IPS-NIHi11 (cell line): Measurements from ENCODE around the gene PABPC1L2A.
"Not testable (repeated sequence)": the region's sequence is repeated elsewhere in the genome, so short reads cannot be mapped to it uniquely, and the experiment has no call there.

Experiments
- DNase-seq: peaks from one replicate; pipeline ENCODE4 v3.0.0; 2012; ENCODE audit warnings: mixed read lengths, low spot score

The PABPC1L2A gene

DNA sequence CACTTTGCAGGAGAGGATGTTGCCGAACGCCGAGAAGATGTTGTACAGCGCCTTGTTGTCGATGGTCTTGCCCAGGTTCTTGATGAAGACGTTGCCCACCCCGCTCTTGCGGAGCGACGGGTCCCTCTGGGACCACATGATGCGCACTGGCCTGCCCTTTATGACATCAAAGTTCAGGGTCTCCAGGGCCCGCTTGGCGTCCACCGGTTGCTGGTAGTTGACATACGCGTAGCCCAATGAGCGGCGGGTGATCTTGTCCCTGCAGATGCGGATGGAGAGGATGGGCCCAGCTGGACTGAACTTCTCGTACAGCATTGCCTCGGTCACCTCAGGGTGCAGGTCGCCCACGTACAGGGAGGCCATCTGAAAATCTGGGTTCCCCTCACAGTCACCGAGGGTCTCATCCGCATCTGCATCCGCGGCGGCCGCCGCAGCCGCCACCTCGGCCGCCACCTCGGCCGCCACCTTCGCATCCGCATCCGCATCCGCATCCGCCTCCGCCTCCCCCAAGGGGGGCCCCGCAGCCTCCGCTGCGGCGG, at the start of gene PABPC1L2A:
PABPC1L2A (minus strand) TSS at position 489 of the 539 bp plus-strand sequence; CDS start at position 363, 126 bp downstream.
- not testable (repeated sequence) for DNase-seq

DNA sequence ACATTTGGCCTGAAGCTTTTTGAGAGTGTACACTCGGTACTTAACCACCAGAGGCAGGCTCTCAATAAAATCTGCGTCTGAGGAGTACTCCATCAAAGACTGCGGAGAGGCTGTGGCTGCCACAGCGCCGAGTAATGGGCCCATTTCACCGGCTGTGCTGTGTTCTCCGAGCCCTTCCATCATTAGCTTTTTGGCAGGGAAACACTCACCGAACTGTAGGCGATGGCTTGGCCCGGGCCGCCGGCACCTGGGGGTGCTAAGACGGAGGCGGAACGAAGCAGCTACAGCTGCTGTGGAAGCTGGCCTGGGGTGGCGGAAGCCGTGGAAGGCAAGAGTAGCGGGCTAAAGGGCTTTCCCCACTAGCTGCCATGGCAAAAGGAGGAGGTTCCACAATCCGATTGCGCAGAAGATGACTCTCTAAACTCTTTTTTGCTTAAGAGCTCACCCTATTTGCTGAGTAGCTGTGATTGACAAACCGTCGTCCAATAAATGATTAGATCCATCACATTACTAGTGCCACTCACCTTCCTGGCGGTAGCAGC, 48.5 kb upstream of the PABPC1L2A start:
- peak; percentile 6 for DNase-seq

DNA sequence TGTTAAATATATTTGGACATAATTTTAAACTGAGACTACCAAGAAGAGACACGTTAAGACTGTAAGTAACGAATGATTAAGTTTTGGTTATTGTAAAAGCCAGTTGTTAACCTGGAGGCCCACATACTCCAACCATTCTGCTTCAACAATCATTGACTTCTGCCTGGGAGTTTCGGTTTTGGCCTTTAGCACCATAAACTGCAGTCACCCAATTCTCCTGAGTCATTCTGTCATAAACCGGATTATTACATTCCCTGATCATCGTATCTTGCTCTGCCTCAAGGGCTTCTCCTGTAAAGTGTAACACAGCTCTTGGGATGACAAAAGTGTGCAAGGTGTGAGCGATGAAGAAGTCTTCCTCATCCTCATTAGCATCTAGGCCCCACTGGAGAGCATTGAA, 46.9 kb upstream of the PABPC1L2A start:
- no peak for DNase-seq

DNA sequence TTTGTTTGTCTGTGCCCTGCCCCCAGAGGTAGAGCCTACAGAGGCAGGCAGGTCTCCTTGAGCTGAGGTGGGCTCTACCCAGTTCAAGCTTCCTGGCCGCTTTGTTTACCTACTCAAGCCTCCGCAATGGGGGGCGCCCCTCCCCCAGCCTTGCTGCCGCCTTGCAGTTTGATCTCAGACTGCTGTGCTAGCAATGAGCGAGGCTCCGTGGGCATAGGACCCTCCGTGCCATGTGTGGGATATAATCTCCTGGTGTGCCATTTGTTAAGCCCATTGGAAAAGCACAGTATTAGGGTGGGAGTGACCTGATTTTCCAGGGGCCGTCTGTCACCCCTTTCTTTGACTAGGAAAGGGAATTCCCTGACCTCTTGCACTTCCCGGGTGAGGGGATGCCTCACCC, 20.2 kb upstream of the PABPC1L2A start:
- DNase-seq, result not testable (repeated sequence)

DNA sequence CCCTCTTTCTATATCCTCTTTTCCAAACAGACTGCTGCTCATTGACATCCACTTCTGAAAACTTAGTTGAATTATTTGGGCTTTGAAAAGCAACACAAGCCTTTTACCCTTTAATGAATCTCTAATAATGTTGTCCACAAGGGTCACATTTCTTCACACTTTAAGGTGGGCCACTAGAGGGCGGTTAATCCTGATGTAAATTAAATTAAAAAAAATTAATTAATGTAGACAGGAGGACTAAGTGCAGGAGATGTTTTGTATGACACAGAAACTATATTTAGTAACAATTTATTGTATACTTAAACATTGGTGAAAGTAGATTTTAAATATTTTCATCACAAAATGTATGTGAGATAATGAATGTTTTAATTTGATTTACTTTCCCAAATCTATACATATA, 7.5 kb upstream of the PABPC1L2A start:
- not testable (repeated sequence) for DNase-seq

DNA sequence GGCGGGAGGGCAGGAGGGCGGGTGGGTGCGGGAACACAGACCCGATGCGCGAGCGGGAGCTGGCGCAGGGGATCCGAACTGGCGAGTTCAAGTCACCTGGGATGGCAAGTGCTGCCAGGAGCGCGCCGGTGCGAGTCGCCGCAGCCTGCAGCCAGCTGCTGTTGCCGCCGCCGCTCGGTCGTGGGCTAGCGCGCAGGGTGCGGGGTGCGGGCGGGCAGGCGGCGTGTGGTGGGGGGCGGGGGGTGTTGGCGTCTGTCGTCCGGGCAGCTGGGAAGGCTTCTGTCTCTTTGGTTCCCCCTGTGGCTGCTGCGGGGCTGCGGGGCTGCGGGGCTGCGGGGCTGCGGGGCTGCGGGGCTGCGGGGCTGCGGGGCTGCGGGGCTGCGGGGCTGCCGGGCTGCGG, 572 bp upstream of the PABPC1L2A start:
- DNase-seq, result not testable (repeated sequence)

DNA sequence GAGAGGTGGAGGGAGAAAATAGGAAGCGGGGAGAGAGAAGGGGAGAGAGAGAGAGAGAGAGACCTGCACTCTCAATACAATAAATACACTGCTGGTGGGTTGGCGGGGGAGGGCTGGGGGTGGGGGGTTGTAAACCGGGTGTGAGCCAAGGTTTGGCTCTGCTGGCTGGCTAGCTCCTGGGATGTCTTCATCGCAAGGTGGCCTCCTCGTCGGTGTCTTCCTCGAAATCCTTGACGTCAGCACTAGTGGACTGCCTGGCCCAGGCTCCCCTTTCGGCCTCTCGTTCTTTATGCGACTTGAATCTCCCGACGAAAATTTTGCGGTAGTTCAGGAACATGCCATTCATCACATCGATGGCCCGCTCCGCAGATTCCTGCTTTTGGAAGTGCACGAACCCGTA, 715 bp downstream of the PABPC1L2A start:
- not testable (repeated sequence) for DNase-seq

DNA sequence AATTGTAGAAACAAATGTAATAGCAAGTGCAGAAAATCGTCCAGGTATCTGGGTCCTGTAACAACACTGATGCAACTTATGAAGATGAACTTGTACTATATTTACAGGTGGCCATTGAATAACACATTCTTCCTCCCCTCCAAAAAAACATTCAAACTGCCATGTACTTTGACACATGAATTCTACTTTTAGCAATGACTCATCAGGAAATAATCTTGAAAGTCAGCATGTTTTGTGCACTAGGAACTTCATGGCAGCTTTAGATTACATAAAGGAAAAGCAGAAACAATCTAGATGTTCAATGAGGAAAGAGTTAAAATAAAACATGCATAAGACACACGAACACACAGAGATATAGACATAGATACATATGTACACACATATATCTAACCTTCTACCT, 2.5 kb downstream of the PABPC1L2A start:
- DNase-seq, result no peak

DNA sequence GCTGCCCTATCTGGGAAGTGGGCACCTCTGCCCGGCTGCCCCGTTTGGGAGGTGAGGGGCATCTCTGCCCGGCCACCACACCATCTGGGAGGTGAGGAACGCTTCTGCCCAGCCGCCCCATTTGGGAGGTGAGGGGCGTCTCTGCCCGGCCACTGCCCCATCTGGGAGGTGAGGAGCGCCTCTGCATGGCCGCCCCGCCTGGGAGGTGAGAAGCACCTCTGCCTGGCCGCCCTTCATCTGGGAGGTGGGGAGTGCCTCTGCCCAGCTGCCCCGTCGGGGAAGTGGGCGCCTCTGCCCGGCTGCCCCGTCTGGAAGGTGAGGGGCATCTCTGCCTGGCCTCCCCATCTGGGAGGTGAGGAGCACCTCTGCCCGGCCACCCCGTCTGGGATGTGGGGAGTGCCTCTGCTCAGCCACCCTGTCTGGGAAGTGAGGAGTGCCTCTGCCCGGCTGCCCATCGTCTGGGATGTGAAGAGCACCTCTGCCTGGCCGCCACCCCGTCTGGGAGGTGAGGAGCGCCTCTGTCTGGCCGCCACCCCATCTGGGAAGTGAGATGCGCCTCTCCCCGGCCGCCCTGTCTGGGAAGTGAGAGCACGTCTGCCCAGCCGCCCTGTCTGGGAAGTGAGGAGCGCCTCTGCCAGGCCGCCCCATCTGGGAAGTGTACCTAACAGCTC, 9.8 kb downstream of the PABPC1L2A start:
- DNase-seq, result no peak

DNA sequence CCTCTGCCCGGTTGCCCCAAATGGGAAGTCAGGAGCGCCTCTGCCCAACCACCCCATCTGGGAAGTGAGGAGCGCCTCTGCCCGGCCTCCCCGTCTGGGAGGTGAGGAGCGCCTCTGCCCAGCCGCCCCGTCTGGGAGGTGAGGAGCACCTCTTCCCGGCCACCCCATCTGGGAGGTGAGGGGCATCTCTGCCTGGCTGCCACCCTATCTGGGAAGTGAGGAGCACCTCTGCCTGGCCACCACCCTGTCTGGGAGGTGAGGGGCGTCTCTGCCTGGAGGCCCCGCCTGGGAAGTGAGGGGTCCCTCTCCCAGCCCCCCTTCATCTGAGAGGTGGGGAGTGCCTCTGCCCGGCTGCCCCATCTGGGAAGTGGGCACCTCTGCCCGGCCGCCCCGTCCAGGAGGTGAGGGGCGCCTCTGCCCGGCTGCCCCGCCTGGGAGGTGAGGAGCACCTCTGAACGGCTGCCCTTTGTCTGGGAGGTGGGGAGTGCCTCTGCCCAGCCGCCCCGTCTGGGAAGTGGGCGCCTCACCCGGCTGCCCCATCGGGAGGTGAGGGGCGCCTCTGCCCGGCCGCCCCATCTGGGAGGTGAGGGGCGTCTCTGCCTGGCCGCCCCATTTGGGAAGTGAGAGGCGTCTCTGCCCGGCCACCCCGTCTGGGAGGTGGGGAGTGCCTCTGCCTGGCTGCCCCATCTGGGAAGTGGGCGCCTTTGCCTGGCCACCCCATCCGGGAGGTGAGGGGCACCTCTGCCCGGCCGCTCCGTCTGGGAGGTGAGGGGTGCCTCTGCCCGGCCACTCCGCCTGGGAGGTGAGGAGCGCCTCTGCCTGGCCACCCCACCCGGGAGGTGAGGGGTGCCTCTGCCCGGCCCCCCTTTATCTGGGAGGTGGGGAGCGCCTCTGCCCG, 10.6 kb downstream of the PABPC1L2A start:
- DNase-seq, result no peak

DNA sequence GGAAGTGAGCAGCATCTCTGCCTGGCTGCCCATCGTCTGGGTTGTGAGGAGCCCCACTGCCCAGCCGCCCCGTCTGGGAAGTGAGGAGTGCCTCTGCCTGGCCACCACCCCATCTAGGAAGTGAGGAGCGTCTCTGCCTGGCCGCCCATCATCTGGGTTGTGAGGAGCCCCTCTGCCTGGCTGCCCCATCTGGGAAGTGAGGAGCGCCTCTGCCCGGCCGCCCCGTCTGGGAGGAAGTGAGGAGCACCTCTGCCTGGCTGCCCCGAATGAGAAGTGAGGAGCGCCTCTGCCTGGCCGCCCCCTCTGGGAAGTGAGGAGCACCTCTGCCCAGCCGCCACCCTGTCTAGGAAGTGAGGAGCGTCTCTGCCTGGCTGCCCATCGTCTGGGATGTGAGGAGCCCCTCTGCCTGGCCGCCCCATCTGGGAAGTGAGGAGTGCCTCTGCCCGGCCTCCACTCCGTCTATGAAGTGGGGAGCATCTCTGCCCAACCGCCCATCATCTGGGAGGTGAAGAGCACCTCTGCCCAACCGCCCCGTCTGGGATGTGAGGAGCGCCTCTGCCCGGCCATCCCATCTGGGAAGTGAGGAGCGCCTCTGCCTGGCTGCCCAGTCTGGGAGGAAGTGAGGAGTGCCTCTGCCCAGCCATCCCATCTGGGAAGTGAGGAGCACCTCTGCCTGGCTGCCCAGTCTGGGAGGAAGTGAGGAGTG, 11.4 kb downstream of the PABPC1L2A start:
- DNase-seq, result not testable (repeated sequence)

DNA sequence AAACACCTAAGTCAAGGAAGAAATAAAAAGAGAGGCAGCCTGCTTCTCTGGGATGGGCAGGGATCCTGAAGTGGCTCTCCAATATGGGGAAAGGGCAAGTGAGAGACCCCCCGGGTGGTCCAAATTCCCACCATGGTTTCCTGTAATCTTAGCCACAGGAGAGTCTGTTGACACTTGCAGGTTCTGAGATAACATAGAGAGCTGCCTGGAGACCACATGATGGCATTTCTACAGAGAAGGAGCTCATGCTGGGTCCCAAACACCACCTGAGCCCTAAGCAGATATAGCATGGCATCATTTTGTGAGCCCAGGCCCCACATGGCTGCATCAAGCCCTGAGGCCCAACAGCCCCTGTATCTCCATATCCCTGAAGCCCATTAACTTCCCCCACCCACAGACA, 50.4 kb downstream of the PABPC1L2A start:
- DNase-seq, result no peak
